ENCODE measurements around the gene ZNF536. TPM values are rescaled to one million over a fixed set of nuclear protein-coding genes. Genes with fewer than 3 reads are reported as not detected.
A peak's percentile ranks its signal among the peaks of the same experiment; 100 is the strongest.
"Not testable (repeated sequence)": the region's sequence is repeated elsewhere in the genome, so short reads cannot be mapped to it uniquely, and the experiment has no call there.

ZNF536 gene
- total and polyA plus RNA-seq, 2 donors, result 4.9 to 34.4 TPM

DNA sequence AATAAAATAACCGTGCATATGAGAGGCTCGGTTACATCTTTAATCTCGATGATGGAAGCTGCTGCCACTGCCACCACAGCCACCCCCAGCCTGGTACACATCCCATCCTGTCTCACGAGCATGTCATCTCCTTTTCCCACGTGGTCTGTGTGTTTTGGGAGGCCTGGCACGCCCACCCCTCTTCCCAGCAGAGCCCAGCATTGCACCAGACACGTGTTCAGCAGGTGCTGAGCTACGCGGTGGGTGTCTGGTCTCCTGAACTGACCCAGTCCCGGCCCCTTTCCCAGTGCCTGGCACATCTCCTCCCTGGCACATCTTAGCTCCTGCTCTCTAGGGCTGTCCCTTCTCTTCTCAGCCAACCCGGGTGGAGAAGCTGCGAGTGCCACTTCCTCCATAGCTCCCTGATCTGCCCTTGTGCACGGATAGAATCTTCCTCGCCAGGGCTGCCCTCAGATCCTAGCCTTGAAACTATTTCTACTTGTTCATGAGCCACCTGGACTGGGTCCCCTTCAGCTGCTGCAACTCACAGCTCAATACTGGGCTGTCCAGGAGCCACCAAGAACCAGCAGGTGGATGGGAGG lies 36.8 kb upstream of the ZNF536 start:
- Histone ChIP-seq H3K4me1 (ENCODE audit: insufficient read depth) (no peaks in the 10 kb centered on the region), H3K27ac (ENCODE audit: low read depth) (no peak overlapping the region), H3K36me3 (ENCODE audit: insufficient read depth) (no peaks in the 10 kb centered on the region), H3K4me3 (ENCODE audit: low read depth, low read length) (no peak overlapping the region)
- DNase-seq (ENCODE audit: extremely low spot score), result no peak
- 84% methylated on average over 14 of the region's 14 CpGs for WGBS

DNA sequence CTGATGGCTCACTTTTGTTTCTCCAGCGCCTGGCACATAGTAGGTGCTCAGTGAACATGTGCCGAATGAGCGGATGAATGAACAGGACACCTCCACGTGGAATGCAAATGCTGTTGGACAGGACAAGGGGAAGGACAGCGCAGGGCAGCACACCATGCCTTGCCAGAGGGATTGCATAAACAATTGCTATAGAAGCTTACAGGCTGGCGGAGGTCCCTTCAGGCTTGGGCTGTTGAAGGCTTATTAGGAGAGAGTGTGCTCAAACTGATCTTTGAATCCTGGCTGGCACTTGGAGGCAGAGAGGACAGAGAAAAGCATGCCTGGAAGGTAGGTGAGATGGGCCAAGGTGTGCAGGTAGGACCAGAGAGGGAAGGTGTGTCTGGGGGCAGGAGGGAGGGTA lies 35.9 kb upstream of the ZNF536 start:
- Histone ChIP-seq H3K4me3 (ENCODE audit: low read depth, low read length) (no peak overlapping the region), H3K27ac (ENCODE audit: low read depth) (no peak overlapping the region), H3K4me1 (ENCODE audit: insufficient read depth) (no peaks in the 10 kb centered on the region), H3K36me3 (ENCODE audit: insufficient read depth) (no peaks in the 10 kb centered on the region)
- no peak for DNase-seq (ENCODE audit: extremely low spot score)
- 67% methylated on average over 6 of the region's 6 CpGs for WGBS

DNA sequence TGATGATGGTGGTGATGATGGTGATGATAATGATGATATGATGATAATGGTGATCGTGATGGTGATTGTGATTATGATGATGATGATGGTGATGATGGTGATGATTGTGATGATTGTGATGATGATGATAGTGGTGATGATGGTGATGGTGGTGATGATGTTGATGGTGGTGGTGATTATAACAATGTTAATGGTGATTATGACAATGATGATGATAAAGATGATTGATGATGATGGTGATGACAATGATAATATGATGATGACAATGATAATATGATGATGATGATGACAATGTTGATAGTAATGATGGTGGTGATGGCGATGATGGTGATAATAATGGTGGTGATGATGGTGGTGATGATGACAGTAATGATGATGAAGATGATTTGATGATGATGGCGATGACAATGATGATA lies 34.1 kb upstream of the ZNF536 start:
- over 99% methylated on average over 3 of the region's 3 CpGs for WGBS
- no peak overlapping the region for H3K27ac ChIP-seq (ENCODE audit: low read depth)
- H3K4me1 ChIP-seq (ENCODE audit: insufficient read depth), result no peaks in the 10 kb centered on the region
- DNase-seq (ENCODE audit: extremely low spot score), result no peak
- H3K36me3 ChIP-seq (ENCODE audit: insufficient read depth), result no peaks in the 10 kb centered on the region
- H3K4me3 ChIP-seq (ENCODE audit: low read depth, low read length), result no peak overlapping the region

DNA sequence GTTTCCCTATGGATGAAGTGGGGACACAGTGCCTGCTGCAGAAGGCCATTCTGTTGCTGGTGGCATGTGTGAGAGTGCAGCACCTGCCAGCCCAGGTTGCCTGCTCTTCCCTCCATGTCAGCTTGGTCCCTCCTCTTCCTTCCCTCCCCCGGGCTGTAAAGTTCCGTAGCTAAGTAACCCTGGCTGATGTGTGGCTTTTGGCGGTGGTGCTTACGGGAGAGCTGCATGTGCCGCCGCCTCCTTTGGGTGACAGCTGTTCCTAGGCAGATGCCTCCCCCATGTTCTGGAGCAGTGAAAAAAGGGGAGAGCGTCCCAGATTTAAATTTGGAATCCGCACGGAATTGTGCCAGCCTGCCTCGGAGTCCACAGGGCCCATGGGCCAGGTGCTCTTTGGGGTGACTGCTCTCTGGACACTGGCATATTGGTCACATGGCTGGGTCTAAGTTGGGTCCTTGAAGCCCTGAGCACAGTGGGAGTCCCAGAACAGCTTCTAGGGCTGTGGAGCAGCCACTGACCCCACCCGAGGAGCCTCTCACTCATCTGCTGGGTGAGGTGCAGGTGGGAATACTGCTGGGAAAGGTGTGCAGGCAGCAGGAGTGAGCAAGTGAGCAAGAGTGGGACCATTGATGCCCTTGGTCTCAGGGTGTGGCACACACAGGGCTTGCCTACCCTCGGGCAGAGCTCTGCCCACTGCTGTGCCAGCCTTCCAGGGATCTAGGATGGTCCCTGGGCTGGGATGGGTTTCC lies 33.1 kb upstream of the ZNF536 start:
- H3K4me1 ChIP-seq (ENCODE audit: insufficient read depth), result no peaks in the 10 kb centered on the region
- no peak for DNase-seq (ENCODE audit: extremely low spot score)
- H3K4me3 ChIP-seq (ENCODE audit: low read depth, low read length), result no peak overlapping the region
- no peaks in the 10 kb centered on the region for H3K36me3 ChIP-seq (ENCODE audit: insufficient read depth)
- no peak overlapping the region for H3K27ac ChIP-seq (ENCODE audit: low read depth)
- 88% methylated on average over 12 of the region's 12 CpGs for WGBS

DNA sequence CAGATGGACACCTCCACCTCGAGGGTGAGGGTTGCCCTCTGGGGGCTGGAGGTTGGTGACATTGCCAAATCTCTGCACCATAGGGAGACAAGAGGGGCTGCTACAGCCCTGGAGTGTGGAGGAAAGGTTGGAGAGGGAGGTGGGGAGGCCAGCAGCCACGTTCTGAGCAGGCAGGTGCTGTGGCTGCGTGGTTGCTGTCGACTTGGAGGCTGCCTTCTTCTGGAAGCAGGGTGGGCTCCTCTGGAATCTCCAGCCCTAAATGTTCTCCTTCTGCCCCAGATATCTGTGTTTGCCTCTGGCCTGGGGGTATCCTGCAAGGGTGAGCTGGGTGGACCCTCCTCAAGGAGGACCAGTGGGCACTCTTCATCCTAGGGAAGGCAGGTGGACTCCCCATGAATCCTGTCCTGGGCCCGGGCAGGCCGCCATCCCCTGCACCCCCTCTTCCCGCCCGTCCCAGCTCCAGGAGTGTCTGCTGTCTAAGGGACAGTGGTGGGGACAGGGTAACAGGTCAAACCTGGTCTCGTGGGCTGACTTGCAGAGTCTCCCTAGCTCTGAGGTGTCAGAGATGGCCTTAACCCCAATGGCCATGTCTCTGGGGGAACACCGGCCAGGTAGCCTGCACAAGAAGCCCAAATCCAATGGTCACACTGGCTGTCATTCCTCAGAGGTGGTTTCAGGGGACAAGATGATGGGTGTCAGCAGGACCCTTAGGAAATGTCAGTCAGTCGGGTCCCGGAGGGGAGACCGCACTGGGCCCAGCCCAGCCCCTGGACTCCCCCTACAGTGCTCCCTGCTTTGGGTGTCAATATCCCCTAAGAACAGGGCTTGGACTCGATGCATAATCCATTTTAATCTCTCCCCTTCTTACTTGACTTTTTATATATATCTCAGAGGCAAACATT lies 32.3 kb upstream of the ZNF536 start:
- Histone ChIP-seq H3K4me1 (ENCODE audit: insufficient read depth) (no peaks in the 10 kb centered on the region), H3K4me3 (ENCODE audit: low read depth, low read length) (no peak overlapping the region), H3K27ac (ENCODE audit: low read depth) (no peak overlapping the region), H3K36me3 (ENCODE audit: insufficient read depth) (no peaks in the 10 kb centered on the region)
- WGBS, result 82% methylated on average over 14 of the region's 14 CpGs
- no peak for DNase-seq (ENCODE audit: extremely low spot score)

DNA sequence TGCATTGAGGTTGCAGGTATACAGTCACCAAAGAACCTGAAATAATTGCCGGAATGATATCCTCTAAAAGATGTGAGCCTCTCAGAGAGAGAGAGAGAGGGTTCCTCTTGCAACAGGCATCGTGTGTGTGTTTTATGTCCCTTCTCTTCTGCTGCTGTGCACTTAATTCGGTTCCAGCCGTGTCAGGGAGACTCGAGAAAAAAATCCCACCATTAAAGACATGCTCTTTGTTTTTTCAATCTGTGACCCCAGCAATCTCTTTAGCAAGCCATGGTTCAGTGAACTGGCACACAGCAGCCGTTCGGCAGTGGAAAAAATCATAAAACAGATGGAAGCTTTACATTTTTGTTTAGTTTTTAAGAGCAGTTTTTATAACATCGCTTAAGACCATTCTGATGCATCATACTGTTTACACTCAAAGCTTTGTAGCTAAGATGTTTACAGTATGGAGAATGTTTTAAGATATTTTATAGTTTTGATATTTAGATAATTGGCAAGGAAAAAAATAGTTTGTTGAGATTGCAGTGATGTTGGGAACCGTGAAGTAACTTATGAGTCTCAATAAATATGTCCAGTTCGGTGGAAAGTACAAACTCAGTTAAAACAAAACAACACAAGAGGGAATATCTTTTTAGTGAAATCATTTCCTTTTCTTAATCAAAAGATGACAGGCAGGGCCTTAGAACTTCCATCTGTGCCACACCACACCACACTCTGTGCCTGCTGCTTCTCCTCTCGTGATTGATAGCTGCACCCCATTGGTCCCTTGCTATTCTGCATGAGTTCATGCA lies 31.2 kb upstream of the ZNF536 start:
- Histone ChIP-seq H3K27ac (ENCODE audit: low read depth) (no peak overlapping the region), H3K36me3 (ENCODE audit: insufficient read depth) (no peaks in the 10 kb centered on the region), H3K4me3 (ENCODE audit: low read depth, low read length) (no peak overlapping the region), H3K4me1 (ENCODE audit: insufficient read depth) (no peaks in the 10 kb centered on the region)
- DNase-seq (ENCODE audit: extremely low spot score), result peak; percentile 17
- WGBS, result 20% methylated on average over 11 of the region's 11 CpGs

DNA sequence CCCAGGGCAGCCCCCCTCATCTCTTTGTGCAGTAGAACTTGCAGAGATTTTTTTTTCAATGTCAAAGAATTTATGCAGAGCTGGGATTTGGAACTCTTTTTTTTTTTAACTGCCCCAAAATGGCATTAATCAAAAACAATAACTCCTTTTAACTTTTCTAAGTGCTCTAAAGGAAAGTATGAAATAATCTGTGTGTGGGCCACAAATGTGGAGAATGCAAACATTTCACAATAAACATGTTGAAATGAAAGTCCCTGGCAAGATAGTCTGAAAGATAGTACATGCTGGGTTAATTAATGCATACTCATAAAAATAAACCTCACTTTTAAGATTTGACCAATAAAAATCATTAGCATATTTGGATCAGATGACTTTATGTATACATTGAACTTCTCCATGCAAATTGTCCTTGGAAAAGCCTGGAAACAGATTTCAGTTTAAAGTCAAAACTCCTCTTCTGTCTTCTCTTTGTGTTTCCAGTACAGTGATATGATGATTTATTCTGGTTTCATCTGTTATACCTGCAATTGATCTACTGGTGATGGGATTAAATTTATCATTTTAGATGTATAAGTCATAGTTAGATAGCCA lies 30.5 kb upstream of the ZNF536 start:
- Histone ChIP-seq H3K4me1 (ENCODE audit: insufficient read depth) (no peaks in the 10 kb centered on the region), H3K27ac (ENCODE audit: low read depth) (no peak overlapping the region), H3K36me3 (ENCODE audit: insufficient read depth) (no peaks in the 10 kb centered on the region), H3K4me3 (ENCODE audit: low read depth, low read length) (no peak overlapping the region)
- DNase-seq (ENCODE audit: extremely low spot score), result peak; percentile 21

DNA sequence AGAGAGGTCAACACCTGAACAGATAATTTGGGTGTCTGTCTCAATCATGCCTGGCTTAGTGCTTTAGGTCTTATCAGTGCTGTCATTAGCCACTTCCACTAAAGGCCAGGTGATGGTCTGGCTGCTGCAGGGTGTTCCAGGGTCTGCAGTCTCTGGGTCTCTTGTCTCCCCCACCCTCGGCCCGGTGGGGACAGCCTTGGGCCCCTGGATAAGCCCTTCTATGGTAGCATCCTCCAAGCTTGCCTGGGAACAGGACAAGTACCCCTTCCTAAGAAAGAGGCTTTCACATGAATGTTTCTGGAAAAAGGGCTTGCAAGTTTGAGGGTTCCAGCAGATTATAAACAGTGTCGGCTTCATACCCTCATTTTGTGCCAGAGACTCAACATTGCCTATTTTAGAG lies 29.3 kb upstream of the ZNF536 start:
- no peak for DNase-seq (ENCODE audit: extremely low spot score)
- WGBS, result 49% methylated on average over 3 of the region's 3 CpGs
- H3K36me3 ChIP-seq (ENCODE audit: insufficient read depth), result no peaks in the 10 kb centered on the region
- H3K27ac ChIP-seq (ENCODE audit: low read depth), result no peak overlapping the region
- no peak overlapping the region for H3K4me3 ChIP-seq (ENCODE audit: low read depth, low read length)
- no peaks in the 10 kb centered on the region for H3K4me1 ChIP-seq (ENCODE audit: insufficient read depth)

DNA sequence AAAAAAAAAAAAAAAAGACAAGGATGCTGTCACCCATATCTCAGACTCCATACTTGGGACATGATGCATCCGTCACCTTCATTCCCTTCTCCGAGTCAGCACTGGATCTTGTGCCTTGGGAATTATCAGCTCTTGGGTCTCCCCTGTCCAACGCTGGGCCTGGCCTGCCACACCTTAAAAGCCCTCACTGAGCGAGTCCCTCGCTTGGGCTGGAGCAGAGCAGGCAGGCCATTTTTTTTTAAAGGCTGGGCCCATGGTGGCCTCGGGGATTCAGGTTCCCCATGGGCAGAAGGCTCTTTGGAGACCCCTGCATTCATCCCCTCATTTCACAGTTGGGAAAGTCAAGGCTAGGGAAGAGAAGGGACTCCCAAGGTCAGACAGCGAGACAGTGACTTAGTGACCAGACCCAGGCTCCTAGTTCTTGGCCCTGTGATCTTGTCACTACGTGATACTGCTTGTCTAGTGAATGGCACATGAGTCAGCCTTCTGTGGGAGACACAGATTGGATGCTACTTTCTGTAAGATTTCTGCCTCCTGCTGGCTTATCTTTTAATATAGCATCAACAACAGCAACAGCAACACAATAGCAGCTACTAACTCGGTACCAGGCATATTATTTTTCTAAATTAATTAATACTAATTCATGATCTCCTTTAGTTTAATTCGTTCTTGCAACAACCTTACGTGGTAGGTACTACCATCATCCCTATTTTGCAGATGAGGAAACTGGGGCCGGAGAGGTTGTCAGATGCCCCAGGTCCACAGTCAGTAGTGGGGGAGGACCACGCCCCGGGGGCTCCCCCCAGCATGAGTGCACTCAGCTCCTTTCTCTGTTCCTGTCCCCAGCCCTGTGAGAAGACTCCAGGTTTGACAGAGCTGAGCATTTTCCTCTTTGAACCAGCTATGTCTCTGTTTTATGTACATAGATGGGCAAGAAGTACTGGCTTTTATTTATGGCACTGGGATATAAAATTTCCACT lies 27.4 kb upstream of the ZNF536 start:
- DNase-seq (ENCODE audit: extremely low spot score), result no peak
- 91% methylated on average over 14 of the region's 14 CpGs for WGBS
- no peaks in the 10 kb centered on the region for H3K4me1 ChIP-seq (ENCODE audit: insufficient read depth)
- no peaks in the 10 kb centered on the region for H3K36me3 ChIP-seq (ENCODE audit: insufficient read depth)
- no peak overlapping the region for H3K4me3 ChIP-seq (ENCODE audit: low read depth, low read length)
- H3K27ac ChIP-seq (ENCODE audit: low read depth), result no peak overlapping the region

DNA sequence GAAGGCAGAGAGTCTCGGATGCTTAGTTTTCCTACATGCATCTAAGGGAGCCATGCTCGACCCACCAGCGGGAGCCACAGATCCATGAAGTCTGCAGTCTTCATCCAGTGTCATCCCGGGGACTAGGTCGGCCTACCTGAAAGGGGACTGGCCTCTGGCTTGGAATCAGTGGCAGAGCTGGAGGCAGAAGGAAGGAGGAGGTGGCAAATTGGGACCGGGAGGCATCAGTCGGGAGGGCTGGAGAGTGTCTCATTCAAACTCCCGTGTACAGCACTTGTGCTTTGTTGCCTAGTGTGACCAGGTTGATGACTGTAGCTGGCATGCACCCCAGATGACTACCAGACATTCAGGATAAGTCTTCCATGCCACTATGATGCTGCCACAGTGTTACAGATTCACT lies 26.5 kb upstream of the ZNF536 start:
- Histone ChIP-seq H3K27ac (ENCODE audit: low read depth) (no peak overlapping the region), H3K4me1 (ENCODE audit: insufficient read depth) (no peaks in the 10 kb centered on the region), H3K36me3 (ENCODE audit: insufficient read depth) (no peaks in the 10 kb centered on the region), H3K4me3 (ENCODE audit: low read depth, low read length) (no peak overlapping the region)
- no peak for DNase-seq (ENCODE audit: extremely low spot score)
- WGBS, result 95% methylated on average over 8 of the region's 8 CpGs

DNA sequence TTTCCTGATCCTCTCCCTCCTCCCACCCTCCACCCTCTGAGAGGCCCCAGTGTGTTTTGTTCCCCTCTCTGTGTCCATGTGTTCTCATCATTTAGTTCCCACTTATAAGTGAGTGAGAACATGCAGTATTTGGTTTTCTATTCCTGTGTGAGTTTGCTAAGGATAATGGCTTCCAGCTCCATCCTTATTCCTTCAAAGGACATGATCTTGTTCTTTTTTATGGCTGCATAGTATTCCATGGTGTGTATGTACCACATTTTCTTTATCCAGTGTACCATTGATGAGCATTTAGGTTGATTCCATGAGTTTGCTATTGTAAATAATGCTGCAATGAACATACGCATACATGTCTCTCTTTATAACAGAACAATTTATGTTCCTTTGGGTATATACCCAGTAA lies 25.7 kb upstream of the ZNF536 start:
- not testable (repeated sequence) for H3K4me3 ChIP-seq (ENCODE audit: low read depth, low read length); DNase-seq (ENCODE audit: extremely low spot score); H3K27ac ChIP-seq (ENCODE audit: low read depth); H3K4me1 ChIP-seq (ENCODE audit: insufficient read depth); H3K36me3 ChIP-seq (ENCODE audit: insufficient read depth)
- WGBS, result 99% methylated on average over 1 of the region's 1 CpG

DNA sequence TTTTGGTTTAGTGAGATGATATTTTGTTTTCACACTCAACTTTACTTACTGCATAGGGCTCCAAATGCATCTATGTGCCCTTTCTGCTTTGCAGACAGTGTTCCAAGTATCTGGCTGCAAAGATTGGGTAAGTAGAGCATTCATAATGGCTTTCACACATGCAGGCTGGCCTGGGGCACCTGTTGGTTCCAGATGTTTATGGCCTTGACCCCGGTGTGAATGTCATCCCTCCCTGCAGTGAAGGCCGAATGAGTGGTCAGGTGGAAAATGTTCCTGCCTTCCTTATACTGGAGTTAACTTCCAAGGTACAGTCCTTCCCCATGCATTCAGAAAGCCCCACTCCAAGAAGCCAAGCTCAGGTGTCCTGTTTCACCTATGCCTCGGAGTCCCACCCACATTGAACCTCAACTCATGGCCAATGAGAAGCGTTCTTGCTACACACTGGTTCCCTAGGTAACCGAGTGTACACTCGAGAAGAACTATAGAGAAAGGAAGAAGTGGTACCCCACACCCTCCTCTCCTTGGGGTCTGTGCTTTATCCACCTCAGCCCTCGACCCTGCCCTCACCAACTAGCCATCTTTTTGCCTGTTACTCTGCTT lies 23.0 kb upstream of the ZNF536 start:
- H3K4me3 ChIP-seq (ENCODE audit: low read depth, low read length), result no peak overlapping the region
- DNase-seq (ENCODE audit: extremely low spot score), result no peak
- 76% methylated on average over 7 of the region's 7 CpGs for WGBS
- H3K4me1 ChIP-seq (ENCODE audit: insufficient read depth), result no peaks in the 10 kb centered on the region
- no peaks in the 10 kb centered on the region for H3K36me3 ChIP-seq (ENCODE audit: insufficient read depth)
- no peak overlapping the region for H3K27ac ChIP-seq (ENCODE audit: low read depth)

All from urinary bladder (tissue), 4 donors.